ENCODE data around the gene LRRC63.

- TF ChIP-seq CEBPB (IDR thresholded peaks at IDR 0.05; ENCODE audit: low read depth, low read length) = no peak
- TF ChIP-seq CTCF (conservative IDR thresholded peaks at IDR 0.05; ENCODE audit: low read depth, low read length) = no peak
- no peak for TF ChIP-seq RAD21 (IDR thresholded peaks at IDR 0.05; ENCODE audit: low read length)
- TF ChIP-seq POLR2A (IDR thresholded peaks at IDR 0.05; ENCODE audit: low read depth, low read length) = no peak
- TF ChIP-seq MAFK (IDR thresholded peaks at IDR 0.05; ENCODE audit: low read depth, low read length) = no peak
- no peak for TF ChIP-seq BHLHE40 (IDR thresholded peaks at IDR 0.05; ENCODE audit: low read depth, low read length)
- no peak for TF ChIP-seq SMC3 (IDR thresholded peaks at IDR 0.05; ENCODE audit: low read depth, low read length)
- no peak for TF ChIP-seq MXI1 (IDR thresholded peaks at IDR 0.05; ENCODE audit: borderline replicate concordance, low read depth, low read length)
- TF ChIP-seq RFX5 (IDR thresholded peaks at IDR 0.05; ENCODE audit: low read depth, low read length) = no peak
- no peak for TF ChIP-seq ELK1 (IDR thresholded peaks at IDR 0.05; ENCODE audit: borderline replicate concordance, low read depth, low read length)
- TF ChIP-seq, protein P1, sequence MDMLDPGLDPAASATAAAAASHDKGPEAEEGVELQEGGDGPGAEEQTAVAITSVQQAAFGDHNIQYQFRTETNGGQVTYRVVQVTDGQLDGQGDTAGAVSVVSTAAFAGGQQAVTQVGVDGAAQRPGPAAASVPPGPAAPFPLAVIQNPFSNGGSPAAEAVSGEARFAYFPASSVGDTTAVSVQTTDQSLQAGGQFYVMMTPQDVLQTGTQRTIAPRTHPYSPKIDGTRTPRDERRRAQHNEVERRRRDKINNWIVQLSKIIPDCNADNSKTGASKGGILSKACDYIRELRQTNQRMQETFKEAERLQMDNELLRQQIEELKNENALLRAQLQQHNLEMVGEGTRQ (IDR thresholded peaks at IDR 0.05; ENCODE audit: low read depth, low read length) = no peak
- no peak for TF ChIP-seq MAZ (IDR thresholded peaks at IDR 0.05; ENCODE audit: borderline replicate concordance, low read depth, low read length)
Observed at GRCh38 chr13:46290434-46290833, 78.7 kb downstream of the LRRC63 start.
